HepG2 (cell line): ENCODE measurements around the gene STAT6. TPM values are rescaled to one million over a fixed set of nuclear protein-coding genes. Genes with fewer than 3 reads are reported as not detected.

Experiments used
- ARID4A ChIP-seq: sonication (generic); formaldehyde crosslinking; IDR thresholded peaks from 2 replicates; pipeline ENCODE4 v1.5.0; 2020; ENCODE audit warnings: mild to moderate bottlenecking, missing genetic modification reagents, borderline replicate concordance
- ATRX ChIP-seq: sonication (generic); formaldehyde crosslinking; IDR thresholded peaks from 2 replicates; pipeline ENCODE4 v1.4.0; 2020; ENCODE audit warnings: missing genetic modification reagents, borderline replicate concordance
- CENPX ChIP-seq: sonication (generic); formaldehyde crosslinking; IDR thresholded peaks from 2 replicates; pipeline ENCODE4 v1.9.0; 2021; ENCODE audit warnings: mild to moderate bottlenecking, missing genetic modification reagents, moderate library complexity
- IRF1 ChIP-seq: sonication (generic); formaldehyde crosslinking; IDR thresholded peaks from 2 replicates; pipeline ENCODE4 v1.4.0; 2020; ENCODE audit warnings: low read depth, mild to moderate bottlenecking, missing genetic modification reagents
- MED8 ChIP-seq: sonication (generic); formaldehyde crosslinking; IDR thresholded peaks from 2 replicates; pipeline ENCODE4 v1.8.1; 2023; ENCODE audit warnings: mild to moderate bottlenecking, missing genetic modification reagents; ENCODE audit not compliant: insufficient replicate concordance
- NBN ChIP-seq: fragments of 450-650 bp; conservative IDR thresholded peaks from 2 replicates; pipeline ENCODE4 v1.6.1; 2017
- NR2F1 ChIP-seq, 2 experiments: fragments of 450-650 bp in 1 of 2; formaldehyde crosslinking in 1 of 2; IDR thresholded peaks; 2 replicates each; pipeline versions ENCODE4 v1.5.0 to v1.6.1; 2016 to 2020; ENCODE audit warnings: mild to moderate bottlenecking in 1 of 2, missing compliant biosample characterization in 1 of 2, missing genetic modification reagents in 1 of 2, moderate library complexity in 1 of 2
- SMARCE1 ChIP-seq: fragments of 450-650 bp; IDR thresholded peaks from 2 replicates; pipeline ENCODE4 v1.6.1; 2017; ENCODE audit warnings: borderline replicate concordance
- ZNF142 ChIP-seq: sonication (generic); formaldehyde crosslinking; IDR thresholded peaks from 2 replicates; pipeline ENCODE4 v1.4.0; 2020; ENCODE audit warnings: missing genetic modification reagents
- ZNF280D ChIP-seq: sonication (generic); formaldehyde crosslinking; IDR thresholded peaks from 2 replicates; pipeline ENCODE4 v1.5.1; 2020; ENCODE audit warnings: mild to moderate bottlenecking, missing genetic modification reagents
- ZNF382 ChIP-seq: sonication (generic); formaldehyde crosslinking; IDR thresholded peaks from 2 replicates; pipeline ENCODE4 v1.5.0; 2020; ENCODE audit warnings: missing genetic modification reagents, mild to moderate bottlenecking, borderline replicate concordance
- ZNF569 ChIP-seq: sonication (generic); formaldehyde crosslinking; IDR thresholded peaks from 2 replicates; pipeline ENCODE4 v1.5.0; 2020; ENCODE audit warnings: mild to moderate bottlenecking, missing genetic modification reagents, moderate library complexity, borderline replicate concordance
- ZNF709 ChIP-seq: sonication (generic); formaldehyde crosslinking; IDR thresholded peaks from 2 replicates; pipeline ENCODE4 v1.5.0; 2020; ENCODE audit warnings: mild to moderate bottlenecking, missing genetic modification reagents
- polyA plus RNA-seq, 8 experiments: library from polyadenylated mRNA; depleted of rRNA in 3 of 8; stranded (reverse) in 7 of 8; unstranded in 1 of 8; fragments of >200 nt; fragmentation: Illumina TruSeq in 4 of 8; extraction: Trizol in 4 of 8; gene quantifications; 2 replicates each; pipeline versions ENCODE4 v1.2.1 to v1.2.3, GENCODE V29; 2011 to 2016; ENCODE audit warnings: low read depth in 4 of 8, missing spikeins in 1 of 8, mixed read lengths in 1 of 8; ENCODE audit not compliant: insufficient read depth in 1 of 8
- total RNA-seq, 5 experiments: library from RNA; depleted of rRNA; stranded (reverse); fragments of >200 nt; fragmentation: Illumina TruSeq; extraction: Trizol; gene quantifications; 2 replicates each; pipeline ENCODE4 v1.2.3, GENCODE V29; 2016; ENCODE audit warnings: low read depth in 1 of 5

Gene STAT6
- total and polyA plus RNA-seq, 2 of the 13 experiments (the other 11 are each of a cell fraction or from before 2014, with no cell fraction given), result 28.0 to 62.2 TPM

GRCh38 chr12:57088354-57089270 lies 22.6 kb downstream of the STAT6 start, which contains the start of gene NAB2 (continued):
- no peak for TF ChIP-seq ATRX (CRISPR knock-in tag)
- no peak for TF ChIP-seq ZNF382 (CRISPR knock-in tag)
- TF ChIP-seq ZNF569, result no peak
- no peak for TF ChIP-seq IRF1 (CRISPR knock-in tag)
- peak; percentile 83; the same call in 1 of the 2 replicates for TF ChIP-seq ZNF142 (CRISPR knock-in tag)
- peak; percentile 78 for TF ChIP-seq ARID4A (CRISPR knock-in tag)
- TF ChIP-seq NR2F1 (CRISPR knock-in tag; IDR thresholded peaks at IDR 0.05), result no peak
- no peak for TF ChIP-seq NBN
- no peak for TF ChIP-seq MED8 (CRISPR knock-in tag)
- no peak for TF ChIP-seq SMARCE1
- no peak; the same call in 1 of the 2 replicates for TF ChIP-seq ZNF280D (CRISPR knock-in tag)
- TF ChIP-seq CENPX (CRISPR knock-in tag), result no peak
- no peak for TF ChIP-seq ZNF709 (CRISPR knock-in tag)
